ENCODE measurements around the gene VRK1. TPM values are rescaled to one million over a fixed set of nuclear protein-coding genes. Genes with fewer than 3 reads are reported as not detected.
A peak's percentile ranks its signal among the peaks of the same experiment; 100 is the strongest.
"Not testable (repeated sequence)": the region's sequence is repeated elsewhere in the genome, so short reads cannot be mapped to it uniquely, and the experiment has no call there.

Gene VRK1
- total RNA-seq, 2 experiments from 2014 or later, result 76.9 to 77.4 TPM

- POLR2A ChIA-PET, result no interaction called here
- H3K27me3 Mint-ChIP-seq, result no peaks in the 10 kb centered on the region
Observed at GRCh38 chr14:96863327-96863985, 66.3 kb downstream of the VRK1 start.

GRCh38 chr14:96863986-96864330, 66.8 kb downstream of the VRK1 start:
- no peak overlapping the region for H3K4me3 Mint-ChIP-seq
- intact Hi-C loops (cut with micrococcal nuclease), result no loop called here
- POLR2A ChIA-PET, result no interaction called here
- no peaks in the 10 kb centered on the region for H3K27me3 Mint-ChIP-seq
- no peak for DNase-seq
- H3K9me3 Mint-ChIP-seq, result no peaks in the 10 kb centered on the region
- no peak overlapping the region for H3K27ac Mint-ChIP-seq
- H3K36me3 Mint-ChIP-seq, result peaks cover 45% of the 10 kb centered on the region
- H3K4me1 Mint-ChIP-seq (ENCODE audit: low read depth), result no peaks in the 10 kb centered on the region
- CTCF ChIA-PET, result interaction anchor here (1.5 kb wide), 1 partner anchor 11 kb away, joined by 6 read pairs; no protein-coding TSS in a partner anchor

More at GRCh38 chr14:96863327-96863985, 66.3 kb downstream of the VRK1 start:
- Mint-ChIP-seq H3K27ac (no peak overlapping the region), H3K36me3 (peaks cover 44% of the 10 kb centered on the region), H3K4me1 (ENCODE audit: low read depth) (no peaks in the 10 kb centered on the region), H3K9me3 (no peaks in the 10 kb centered on the region), H3K4me3 (no peak overlapping the region)
- intact Hi-C loops (cut with micrococcal nuclease), result no loop called here
- DNase-seq, result no peak
- CTCF ChIA-PET, result interaction anchor here (0.6 to 1.5 kb wide), 2 partner anchors 11 to 107 kb away, joined by 3 to 6 read pairs; no protein-coding TSS in a partner anchor

GRCh38 chr14:96867634-96868033, 70.5 kb downstream of the VRK1 start:
- H3K27me3 Mint-ChIP-seq, result no peaks in the 10 kb centered on the region
- no peak overlapping the region for H3K27ac Mint-ChIP-seq
- DNase-seq, result no peak
- intact Hi-C loops (cut with micrococcal nuclease), result no loop called here
- no peaks in the 10 kb centered on the region for H3K4me1 Mint-ChIP-seq (ENCODE audit: low read depth)
- no peak overlapping the region for H3K4me3 Mint-ChIP-seq
- no peaks in the 10 kb centered on the region for H3K9me3 Mint-ChIP-seq
- CTCF ChIA-PET, result no interaction called here
- H3K36me3 Mint-ChIP-seq, result peaks cover 49% of the 10 kb centered on the region
- POLR2A ChIA-PET, result no interaction called here

- no peak for DNase-seq
- intact Hi-C loops (cut with micrococcal nuclease), result no loop called here
- Mint-ChIP-seq H3K9me3 (no peaks in the 10 kb centered on the region), H3K4me1 (ENCODE audit: low read depth) (no peaks in the 10 kb centered on the region), H3K27me3 (no peaks in the 10 kb centered on the region), H3K27ac (no peak overlapping the region), H3K36me3 (peaks cover 31% of the 10 kb centered on the region), H3K4me3 (no peak overlapping the region)
- ChIA-PET CTCF (no interaction called here), POLR2A (no interaction called here)
Observed at GRCh38 chr14:96874127-96874526, 76.9 kb downstream of the VRK1 start.

- no peaks in the 10 kb centered on the region for H3K4me1 Mint-ChIP-seq (ENCODE audit: low read depth)
- no peak overlapping the region for H3K4me3 Mint-ChIP-seq
- CTCF ChIA-PET, result no interaction called here
- intact Hi-C loops (cut with micrococcal nuclease), result no loop called here
- no peaks in the 10 kb centered on the region for H3K9me3 Mint-ChIP-seq
- peaks cover 36% of the 10 kb centered on the region for H3K36me3 Mint-ChIP-seq
- H3K27ac Mint-ChIP-seq, result no peak overlapping the region
- POLR2A ChIA-PET, result no interaction called here
- no peaks in the 10 kb centered on the region for H3K27me3 Mint-ChIP-seq
- DNase-seq, result no peak
Observed at GRCh38 chr14:96876747-96877146, 79.6 kb downstream of the VRK1 start.

- Mint-ChIP-seq H3K4me1 (ENCODE audit: low read depth) (no peaks in the 10 kb centered on the region), H3K4me3 (no peak overlapping the region), H3K9me3 (peaks cover 7% of the 10 kb centered on the region), H3K27me3 (no peaks in the 10 kb centered on the region), H3K27ac (no peak overlapping the region), H3K36me3 (peaks cover 37% of the 10 kb centered on the region)
- intact Hi-C loops (cut with micrococcal nuclease), result no loop called here
- CTCF ChIA-PET, result no interaction called here
- POLR2A ChIA-PET, result no interaction called here
- no peak for DNase-seq
Observed at GRCh38 chr14:96881713-96882112, 84.5 kb downstream of the VRK1 start.

GRCh38 chr14:96883974-96884373, 86.8 kb downstream of the VRK1 start:
- H3K9me3 Mint-ChIP-seq; intact Hi-C loops (cut with micrococcal nuclease); DNase-seq; CTCF ChIA-PET; H3K27ac Mint-ChIP-seq; H3K27me3 Mint-ChIP-seq; H3K4me3 Mint-ChIP-seq; H3K4me1 Mint-ChIP-seq (ENCODE audit: low read depth); POLR2A ChIA-PET: not testable (repeated sequence)
- peaks cover 31% of the 10 kb centered on the region for H3K36me3 Mint-ChIP-seq

GRCh38 chr14:96888158-96888557, 91.0 kb downstream of the VRK1 start:
- intact Hi-C loops (cut with micrococcal nuclease), result no loop called here
- no peak for DNase-seq

GRCh38 chr14:96888593-96888992, 91.4 kb downstream of the VRK1 start:
- no peak overlapping the region for H3K4me3 Mint-ChIP-seq
- ChIA-PET CTCF (no interaction called here), POLR2A (no interaction called here)
- H3K27ac Mint-ChIP-seq, result no peak overlapping the region
- H3K27me3 Mint-ChIP-seq, result no peaks in the 10 kb centered on the region
- no peaks in the 10 kb centered on the region for H3K9me3 Mint-ChIP-seq
- intact Hi-C loops (cut with micrococcal nuclease), result no loop called here
- H3K4me1 Mint-ChIP-seq (ENCODE audit: low read depth), result peaks cover 4% of the 10 kb centered on the region
- no peak for DNase-seq
- H3K36me3 Mint-ChIP-seq, result peaks cover 5% of the 10 kb centered on the region

More at GRCh38 chr14:96888158-96888557, 91.0 kb downstream of the VRK1 start:
- ChIA-PET CTCF (no interaction called here), POLR2A (no interaction called here)
- no peak overlapping the region for H3K4me3 Mint-ChIP-seq
- H3K27me3 Mint-ChIP-seq, result no peaks in the 10 kb centered on the region
- no peaks in the 10 kb centered on the region for H3K9me3 Mint-ChIP-seq
- no peak overlapping the region for H3K27ac Mint-ChIP-seq
- peaks cover 5% of the 10 kb centered on the region for H3K36me3 Mint-ChIP-seq
- no peaks in the 10 kb centered on the region for H3K4me1 Mint-ChIP-seq (ENCODE audit: low read depth)

GRCh38 chr14:96889091-96889490, 91.9 kb downstream of the VRK1 start:
- no peaks in the 10 kb centered on the region for H3K9me3 Mint-ChIP-seq
- H3K27me3 Mint-ChIP-seq, result no peaks in the 10 kb centered on the region
- H3K27ac Mint-ChIP-seq, result no peak overlapping the region
- H3K36me3 Mint-ChIP-seq, result peaks cover 5% of the 10 kb centered on the region
- H3K4me1 Mint-ChIP-seq (ENCODE audit: low read depth), result peaks cover 9% of the 10 kb centered on the region
- ChIA-PET CTCF (no interaction called here), POLR2A (no interaction called here)
- no peak for DNase-seq
- no peak overlapping the region for H3K4me3 Mint-ChIP-seq
- intact Hi-C loops (cut with micrococcal nuclease), result no loop called here

- POLR2A ChIA-PET, result interaction anchor here (0.6 kb wide), 1 partner anchor 789 kb away, joined by 3 read pairs; no protein-coding TSS in a partner anchor
- CTCF ChIA-PET, result no interaction called here
Observed at GRCh38 chr14:96893966-96894622, 96.9 kb downstream of the VRK1 start.

GRCh38 chr14:96894966-96895365, 97.8 kb downstream of the VRK1 start:
- no peaks in the 10 kb centered on the region for H3K27me3 Mint-ChIP-seq
- H3K4me3 Mint-ChIP-seq, result no peak overlapping the region
- intact Hi-C loops (cut with micrococcal nuclease), result no loop called here
- no peak overlapping the region for H3K27ac Mint-ChIP-seq
- H3K9me3 Mint-ChIP-seq, result no peaks in the 10 kb centered on the region
- ChIA-PET CTCF (no interaction called here), POLR2A (no interaction called here)
- peaks cover 14% of the 10 kb centered on the region for H3K4me1 Mint-ChIP-seq (ENCODE audit: low read depth)
- no peak for DNase-seq
- H3K36me3 Mint-ChIP-seq, result peaks cover 7% of the 10 kb centered on the region

More at GRCh38 chr14:96893966-96894622, 96.9 kb downstream of the VRK1 start:
- H3K9me3 Mint-ChIP-seq, result no peaks in the 10 kb centered on the region
- H3K4me1 Mint-ChIP-seq (ENCODE audit: low read depth), result peaks cover 14% of the 10 kb centered on the region
- intact Hi-C loops (cut with micrococcal nuclease), result no loop called here
- H3K27me3 Mint-ChIP-seq, result no peaks in the 10 kb centered on the region
- H3K4me3 Mint-ChIP-seq, result no peak overlapping the region
- H3K27ac Mint-ChIP-seq, result no peak overlapping the region
- peak; percentile 10 for DNase-seq
- H3K36me3 Mint-ChIP-seq, result peaks cover 4% of the 10 kb centered on the region

GRCh38 chr14:96895658-96896271, 98.6 kb downstream of the VRK1 start:
- H3K27ac Mint-ChIP-seq, result no peak overlapping the region
- CTCF ChIA-PET, result no interaction called here

More at GRCh38 chr14:96895658-96896271, 98.6 kb downstream of the VRK1 start:
- Mint-ChIP-seq H3K4me3 (no peak overlapping the region), H3K27me3 (no peaks in the 10 kb centered on the region), H3K9me3 (no peaks in the 10 kb centered on the region), H3K4me1 (ENCODE audit: low read depth) (peaks cover 14% of the 10 kb centered on the region), H3K36me3 (peaks cover 7% of the 10 kb centered on the region)
- DNase-seq, result no peak
- POLR2A ChIA-PET, result no interaction called here
- intact Hi-C loops (cut with micrococcal nuclease), result no loop called here
